Esophagus squamous epithelium (tissue), 5 donors: ENCODE measurements around the gene NPHP1. TPM values are rescaled to one million over a fixed set of nuclear protein-coding genes. Genes with fewer than 3 reads are reported as not detected.

Experiments used
- DNase-seq: peaks from one replicate; lab custom pipeline; 2025; lab: John Stamatoyannopoulos, UW
- H3K27ac ChIP-seq, 4 donors: fragments of 200-600 bp; sonication (generic); one replicate each; pipeline ENCODE4 v1.5.1; 2016 to 2019; ENCODE audit warnings: mild to moderate bottlenecking in 1 of 4
- H3K27me3 ChIP-seq, 4 donors: fragments of 200-600 bp; sonication (generic); 1 replicate in 3 of 4; 2 replicates in 1 of 4; pipeline versions ENCODE4 v1.5.1 to v1.6.0; 2017 to 2021; ENCODE audit warnings: antibody characterized with exemption in 1 of 4
- H3K36me3 ChIP-seq, 3 donors: fragments of 200-600 bp; sonication (generic); one replicate each; pipeline ENCODE4 v1.5.1; 2016 to 2019
- H3K4me1 ChIP-seq, 3 donors: fragments of 200-600 bp; sonication (generic); one replicate each; pipeline ENCODE4 v1.5.1; 2017 to 2019
- H3K4me3 ChIP-seq, 4 donors: fragments of 200-600 bp; sonication (generic); 1 replicate in 3 of 4; 2 replicates in 1 of 4; pipeline ENCODE4 v1.5.1; 2016 to 2019; ENCODE audit warnings: mild to moderate bottlenecking in 2 of 4, moderate library complexity in 1 of 4
- H3K9me3 ChIP-seq, 3 donors: fragments of 200-600 bp; sonication (generic); one replicate each; pipeline ENCODE4 v1.5.1; 2016 to 2019
- CTCF ChIP-seq, 6 experiments: fragments of 450-650 bp in 4 of 6; fragments of 200-600 bp in 2 of 6; sonication (generic) in 2 of 6; IDR thresholded peaks; one replicate each; pipeline ENCODE4 v1.5.1; 2016 to 2019; ENCODE audit warnings: antibody characterized with exemption in 6 of 6, mild to moderate bottlenecking in 4 of 6, moderate library complexity in 4 of 6
- POLR2A ChIP-seq, 4 donors: fragments of 450-650 bp; IDR thresholded peaks; one replicate each; pipeline ENCODE4 v1.6.1; 2017; ENCODE audit warnings: antibody characterized with exemption in 4 of 4, mild to moderate bottlenecking in 4 of 4, moderate library complexity in 3 of 4
- WGBS, 2 donors: methylation state at CpG; one replicate each; pipeline ENCODE4 v1.1.5; 2018; 5-methylcytosine and 5-hydroxymethylcytosine counted together
- intact Hi-C: fragments of 100-400 bp; cut with DNase I; formaldehyde crosslinking; loops from one replicate; pipeline ENCODE4 v1.15.0; 2022
- total RNA-seq, 4 donors: library from RNA; depleted of rRNA; stranded (reverse); fragments of >200 nt; gene quantifications; one replicate each; pipeline ENCODE4 v1.1.0, GENCODE V29; 2016
- donor health status: DM: yes; HTN: yes; CAD: no.

The NPHP1 gene
- total RNA-seq, 4 donors from 2014 or later, result 0.57 to 3.8 (median 1.5) TPM

DNA sequence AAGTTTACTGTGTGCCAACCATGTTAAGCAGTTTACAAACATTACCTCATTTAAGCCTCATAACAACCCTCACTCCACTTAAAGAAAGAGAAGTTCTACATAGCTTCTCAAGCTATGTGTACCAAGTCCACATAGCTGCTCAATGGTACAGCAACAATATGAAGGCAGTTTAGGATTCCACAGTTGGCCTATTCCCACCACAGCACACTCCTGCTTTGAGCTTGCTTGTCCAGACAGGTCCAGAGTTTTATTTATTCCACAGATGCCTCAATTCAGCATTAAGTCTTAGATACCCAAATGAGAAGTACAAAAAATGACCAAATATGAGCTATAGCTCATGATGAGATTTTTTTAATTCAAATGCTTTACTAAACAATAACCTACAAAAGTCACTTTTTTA, 24.8 kb downstream of the NPHP1 start:
- H3K4me1 ChIP-seq, result peaks cover 0 to 15% (median 7%) of the 10 kb centered on the region in 3 donors
- H3K9me3 ChIP-seq, result peaks cover 0 to 13% (median 10%) of the 10 kb centered on the region in 3 donors
- no peak for DNase-seq
- H3K27me3 ChIP-seq, result no peaks in the 10 kb centered on the region
- no peak for TF ChIP-seq POLR2A (IDR thresholded peaks at IDR 0.05)
- TF ChIP-seq CTCF (IDR thresholded peaks at IDR 0.05), result no peak
- H3K4me3 ChIP-seq, result no peak overlapping the region
- intact Hi-C loops, result no loop called here
- no peaks in the 10 kb centered on the region for H3K36me3 ChIP-seq
- no peak overlapping the region for H3K27ac ChIP-seq

DNA sequence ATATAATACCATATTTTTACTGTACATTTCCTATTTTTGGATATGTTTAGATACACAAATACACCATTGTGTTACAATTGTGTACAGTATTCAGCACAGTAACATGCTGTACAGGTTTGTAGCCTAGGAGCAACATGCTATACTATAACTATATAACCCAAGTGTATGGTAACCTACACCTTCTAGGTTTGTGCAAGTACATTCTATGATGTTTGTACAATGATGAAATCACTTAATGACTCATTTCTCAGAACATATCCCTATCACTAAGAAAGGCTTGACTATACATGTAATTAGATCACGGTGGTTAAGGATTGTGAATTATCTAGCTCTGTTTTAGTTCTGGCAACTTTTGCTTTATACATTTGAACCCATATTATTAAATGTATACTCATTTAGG, 31.3 kb downstream of the NPHP1 start:
- 35 to 44% methylated on average over 1 of the region's 1 CpG for WGBS, 2 donors
- H3K27me3 ChIP-seq, result no peaks in the 10 kb centered on the region
- H3K27ac ChIP-seq, result no peak overlapping the region
- H3K4me1 ChIP-seq, result peaks cover 0 to 6% (median 4%) of the 10 kb centered on the region in 3 donors
- intact Hi-C loops, result no loop called here
- no peak for TF ChIP-seq POLR2A (IDR thresholded peaks at IDR 0.05)
- no peak for TF ChIP-seq CTCF (IDR thresholded peaks at IDR 0.05)
- no peaks in the 10 kb centered on the region for H3K36me3 ChIP-seq
- no peaks in the 10 kb centered on the region for H3K9me3 ChIP-seq
- no peak for DNase-seq
- H3K4me3 ChIP-seq, result no peak overlapping the region

- no peaks in the 10 kb centered on the region for H3K27me3 ChIP-seq
- no peak for DNase-seq
- H3K27ac ChIP-seq, result no peak overlapping the region
- TF ChIP-seq POLR2A (IDR thresholded peaks at IDR 0.05) (no peak), CTCF (IDR thresholded peaks at IDR 0.05) (no peak)
- H3K36me3 ChIP-seq, result no peaks in the 10 kb centered on the region
- H3K4me3 ChIP-seq, result no peak overlapping the region
- H3K4me1 ChIP-seq, result peaks cover 0 to 6% (median 4%) of the 10 kb centered on the region in 3 donors
- WGBS, 2 donors, result 85 to 88% methylated on average over 6 of the region's 6 CpGs
- no peaks in the 10 kb centered on the region for H3K9me3 ChIP-seq
- intact Hi-C loops, result no loop called here
Measured at GRCh38 chr2:110172506-110172905, 32.3 kb downstream of the NPHP1 start.

DNA sequence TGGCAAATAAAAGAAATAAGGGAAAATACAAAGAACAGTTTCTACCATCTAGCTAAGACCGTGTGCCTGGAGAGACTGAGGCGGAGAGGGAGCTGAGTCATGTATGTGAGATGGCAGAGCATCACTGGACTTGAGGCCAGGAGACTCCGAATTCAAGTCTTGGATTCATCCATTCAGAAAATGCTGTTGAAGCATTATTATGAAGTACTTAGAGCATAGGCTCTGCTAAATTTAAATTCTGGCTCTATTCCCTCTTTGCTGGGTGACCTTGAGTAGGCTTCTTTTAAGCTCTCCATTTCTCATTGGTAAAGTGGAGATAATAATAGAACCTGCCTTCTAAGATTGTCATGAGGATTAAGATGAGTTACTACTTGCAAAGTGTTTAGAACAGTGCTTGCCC, 34.7 kb downstream of the NPHP1 start:
- no peaks in the 10 kb centered on the region for H3K9me3 ChIP-seq
- H3K4me1 ChIP-seq, result peaks cover 0 to 6% (median 4%) of the 10 kb centered on the region in 3 donors
- WGBS, 2 donors, result 82 to 85% methylated on average over 3 of the region's 3 CpGs
- DNase-seq, result no peak
- no peak overlapping the region for H3K27ac ChIP-seq
- TF ChIP-seq CTCF (IDR thresholded peaks at IDR 0.05) (no peak), POLR2A (IDR thresholded peaks at IDR 0.05) (no peak)
- H3K27me3 ChIP-seq, result no peaks in the 10 kb centered on the region
- intact Hi-C loops, result no loop called here
- H3K4me3 ChIP-seq, result no peak overlapping the region
- H3K36me3 ChIP-seq, result no peaks in the 10 kb centered on the region

- no peaks in the 10 kb centered on the region for H3K27me3 ChIP-seq
- H3K9me3 ChIP-seq, result no peaks in the 10 kb centered on the region
- DNase-seq, result no peak
- TF ChIP-seq CTCF (IDR thresholded peaks at IDR 0.05) (no peak), POLR2A (IDR thresholded peaks at IDR 0.05) (no peak)
- 68 to 90% methylated on average over 4 to 5 of the region's 5 CpGs for WGBS, 2 donors
- H3K4me1 ChIP-seq, result no peaks in the 10 kb centered on the region
- no peak overlapping the region for H3K4me3 ChIP-seq
- no peak overlapping the region for H3K27ac ChIP-seq
- no peaks in the 10 kb centered on the region for H3K36me3 ChIP-seq
- intact Hi-C loops, result no loop called here
Measured at GRCh38 chr2:110167326-110168000, 37.4 kb downstream of the NPHP1 start.
